Right atrium auricular region (tissue), 2 donors: ENCODE measurements around the gene TCP10L. TPM values are rescaled to one million over a fixed set of nuclear protein-coding genes. Genes with fewer than 3 reads are reported as not detected.
"Not testable (repeated sequence)": the region's sequence is repeated elsewhere in the genome, so short reads cannot be mapped to it uniquely, and the experiment has no call there.

Source experiments
- DNase-seq: peaks from one replicate; pipeline ENCODE4 v3.0.0-alpha.2; 2019; ENCODE audit warnings: low spot score
- H3K27ac ChIP-seq, 2 donors: fragments of 200-600 bp; sonication (generic); 1 replicate in 1 of 2; 2 replicates in 1 of 2; pipeline ENCODE4 v1.5.1; 2016 to 2019
- H3K27me3 ChIP-seq, 2 donors: fragments of 200-600 bp; sonication (generic); one replicate each; pipeline versions ENCODE4 v1.5.1 to v1.6.0; 2017 to 2019
- H3K36me3 ChIP-seq: fragments of 200-600 bp; sonication (generic); one replicate; pipeline ENCODE4 v1.5.1; 2016
- H3K4me1 ChIP-seq, 2 donors: fragments of 200-600 bp; sonication (generic); one replicate each; pipeline versions ENCODE4 v1.5.1 to v1.6.0; 2017 to 2019
- H3K4me3 ChIP-seq, 2 donors: fragments of 200-600 bp; sonication (generic); 1 replicate in 1 of 2; 2 replicates in 1 of 2; pipeline ENCODE4 v1.5.1; 2017 to 2019; ENCODE audit warnings: mild to moderate bottlenecking in 1 of 2, moderate library complexity in 1 of 2
- H3K9me3 ChIP-seq, 2 donors: fragments of 200-600 bp; sonication (generic); one replicate each; pipeline ENCODE4 v1.5.1; 2019
- total RNA-seq, 2 donors: library from RNA; depleted of rRNA; stranded (reverse); fragments of >200 nt; gene quantifications; one replicate each; pipeline ENCODE4 v1.1.0, GENCODE V29; 2016
- TF ChIP-seq, protein P1 (sequence below), 2 donors: fragments of 200-600 bp; sonication (generic); IDR thresholded peaks; one replicate each; pipeline ENCODE4 v1.5.1; 2019; ENCODE audit warnings: antibody characterized with exemption in 2 of 2

Gene TCP10L
- total RNA-seq, 2 donors from 2014 or later, result 1.1 TPM; not detected in 1

DNA sequence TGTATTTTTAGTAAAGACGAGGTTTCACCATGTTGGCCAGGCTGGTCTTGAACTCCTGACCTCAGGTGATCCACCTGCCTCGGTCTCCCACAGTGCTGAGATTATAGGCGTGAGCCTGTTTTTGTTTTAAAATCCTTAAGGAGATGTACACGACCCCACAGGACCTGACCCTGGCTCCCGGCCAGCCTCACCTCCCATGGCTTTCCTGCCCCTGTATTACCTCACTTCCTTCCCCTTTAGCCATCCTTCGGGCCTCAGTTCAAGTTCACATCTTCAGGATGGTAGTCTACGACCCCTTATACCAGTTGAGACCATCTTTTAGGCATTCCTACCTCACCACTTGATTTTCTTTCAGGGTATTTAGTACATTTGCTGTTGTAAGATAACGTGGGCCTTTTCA lies 36.3 kb downstream of the TCP10L start:
- H3K4me1 ChIP-seq, result no peaks in the 10 kb centered on the region
- H3K9me3 ChIP-seq, result no peaks in the 10 kb centered on the region
- no peak for DNase-seq
- H3K36me3 ChIP-seq, result no peaks in the 10 kb centered on the region
- no peak overlapping the region for H3K27ac ChIP-seq
- H3K4me3 ChIP-seq, result no peak overlapping the region
- no peaks in the 10 kb centered on the region for H3K27me3 ChIP-seq
- TF ChIP-seq, protein P1, sequence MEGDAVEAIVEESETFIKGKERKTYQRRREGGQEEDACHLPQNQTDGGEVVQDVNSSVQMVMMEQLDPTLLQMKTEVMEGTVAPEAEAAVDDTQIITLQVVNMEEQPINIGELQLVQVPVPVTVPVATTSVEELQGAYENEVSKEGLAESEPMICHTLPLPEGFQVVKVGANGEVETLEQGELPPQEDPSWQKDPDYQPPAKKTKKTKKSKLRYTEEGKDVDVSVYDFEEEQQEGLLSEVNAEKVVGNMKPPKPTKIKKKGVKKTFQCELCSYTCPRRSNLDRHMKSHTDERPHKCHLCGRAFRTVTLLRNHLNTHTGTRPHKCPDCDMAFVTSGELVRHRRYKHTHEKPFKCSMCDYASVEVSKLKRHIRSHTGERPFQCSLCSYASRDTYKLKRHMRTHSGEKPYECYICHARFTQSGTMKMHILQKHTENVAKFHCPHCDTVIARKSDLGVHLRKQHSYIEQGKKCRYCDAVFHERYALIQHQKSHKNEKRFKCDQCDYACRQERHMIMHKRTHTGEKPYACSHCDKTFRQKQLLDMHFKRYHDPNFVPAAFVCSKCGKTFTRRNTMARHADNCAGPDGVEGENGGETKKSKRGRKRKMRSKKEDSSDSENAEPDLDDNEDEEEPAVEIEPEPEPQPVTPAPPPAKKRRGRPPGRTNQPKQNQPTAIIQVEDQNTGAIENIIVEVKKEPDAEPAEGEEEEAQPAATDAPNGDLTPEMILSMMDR (IDR thresholded peaks at IDR 0.05), result no peak

- H3K36me3 ChIP-seq, result no peaks in the 10 kb centered on the region
- TF ChIP-seq, protein P1 (IDR thresholded peaks at IDR 0.05), result no peak
- no peaks in the 10 kb centered on the region for H3K4me1 ChIP-seq
These were observed 38.3 kb downstream of the TCP10L start for GRCh38 chr21:32547018-32547417.

GRCh38 chr21:32545948-32546441 lies 39.3 kb downstream of the TCP10L start:
- no peaks in the 10 kb centered on the region for H3K9me3 ChIP-seq
- no peak overlapping the region for H3K27ac ChIP-seq
- H3K27me3 ChIP-seq, result no peaks in the 10 kb centered on the region
- H3K4me3 ChIP-seq, result no peak overlapping the region
- TF ChIP-seq, protein P1 (IDR thresholded peaks at IDR 0.05), result no peak
- no peak for DNase-seq
- H3K4me1 ChIP-seq, result no peaks in the 10 kb centered on the region
- no peaks in the 10 kb centered on the region for H3K36me3 ChIP-seq

More at GRCh38 chr21:32547018-32547417, 38.3 kb downstream of the TCP10L start:
- Histone ChIP-seq H3K4me3 (no peak overlapping the region), H3K27me3 (no peaks in the 10 kb centered on the region), H3K27ac (no peak overlapping the region), H3K9me3 (no peaks in the 10 kb centered on the region)
- no peak for DNase-seq

DNA sequence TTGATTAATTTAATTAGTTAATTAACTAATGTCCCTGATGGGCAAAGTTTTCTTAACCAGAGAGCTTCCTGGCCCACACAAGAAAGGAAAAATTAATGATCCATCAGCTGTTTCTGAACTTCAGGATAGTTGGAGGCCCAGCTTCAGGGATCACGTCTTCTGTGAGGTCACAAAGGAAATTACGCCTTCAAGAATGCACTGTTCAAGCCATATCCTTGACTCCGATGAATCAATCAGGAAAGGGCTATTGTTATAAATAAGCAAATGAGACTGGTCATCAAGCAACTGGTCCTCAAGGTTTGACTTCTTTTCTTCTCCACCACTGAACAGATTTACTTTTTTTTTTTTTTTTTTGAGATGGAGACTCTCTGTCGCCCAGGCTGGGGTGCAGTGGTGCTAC lies 40.6 kb downstream of the TCP10L start:
- no peak for DNase-seq
- H3K9me3 ChIP-seq, result no peaks in the 10 kb centered on the region

GRCh38 chr21:32543975-32544374 lies 41.3 kb downstream of the TCP10L start:
- DNase-seq, result no peak
- no peaks in the 10 kb centered on the region for H3K4me1 ChIP-seq
- H3K9me3 ChIP-seq, result no peaks in the 10 kb centered on the region
- no peak overlapping the region for H3K27ac ChIP-seq
- H3K27me3 ChIP-seq, result no peaks in the 10 kb centered on the region
- H3K4me3 ChIP-seq, result no peak overlapping the region
- TF ChIP-seq, protein P1 (IDR thresholded peaks at IDR 0.05), result no peak
- H3K36me3 ChIP-seq, result no peaks in the 10 kb centered on the region

More for the DNA sequence above, 40.6 kb downstream of the TCP10L start:
- Histone ChIP-seq H3K27me3 (no peaks in the 10 kb centered on the region), H3K27ac (no peak overlapping the region), H3K36me3 (no peaks in the 10 kb centered on the region), H3K4me1 (no peaks in the 10 kb centered on the region), H3K4me3 (no peak overlapping the region)
- TF ChIP-seq, protein P1 (IDR thresholded peaks at IDR 0.05), result no peak

GRCh38 chr21:32543056-32543455 lies 42.3 kb downstream of the TCP10L start:
- not testable (repeated sequence) for H3K9me3 ChIP-seq, DNase-seq, H3K4me3 ChIP-seq, H3K27me3 ChIP-seq, H3K36me3 ChIP-seq, H3K4me1 ChIP-seq, H3K27ac ChIP-seq
